Retinal pigment epithelial cell (primary cell): ENCODE measurements around the gene CCDC40.
A peak's percentile ranks its signal among the peaks of the same experiment; 100 is the strongest.

Source experiments
- DNase-seq: peaks from one replicate; pipeline ENCODE4 v3.0.0-alpha.2; 2010; ENCODE audit warnings: low read depth
- H3K4me3 ChIP-seq: 2 replicates; pipeline ENCODE4 v1.5.1; 2011; ENCODE audit warnings: mild to moderate bottlenecking, low read length, control low read depth, moderate library complexity
- TF ChIP-seq, protein P1 (sequence below): conservative IDR thresholded peaks from 2 replicates; pipeline ENCODE4 v1.5.1; 2011; ENCODE audit warnings: low read depth, low read length, control low read depth, inconsistent platforms

CCDC40 gene

DNA sequence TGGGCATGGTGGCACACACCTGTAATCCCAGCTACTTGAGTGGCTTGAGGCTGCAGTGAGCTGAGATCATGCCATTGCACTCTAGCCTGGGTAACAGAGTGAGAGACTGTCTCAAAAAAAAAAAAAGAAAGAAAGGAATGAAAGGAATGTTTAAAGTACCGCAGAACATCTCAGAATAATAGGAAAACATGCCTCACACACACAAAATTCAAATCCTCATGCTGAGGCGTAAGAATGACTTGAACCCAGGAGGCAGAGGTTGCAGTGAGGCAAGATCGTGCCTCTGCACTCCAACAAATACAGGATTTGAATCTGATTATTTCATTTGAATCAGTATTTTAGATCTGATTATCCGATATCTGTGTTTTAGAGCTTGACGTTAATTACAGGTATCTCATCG lies 43.6 kb downstream of the CCDC40 start:
- TF ChIP-seq, protein P1, sequence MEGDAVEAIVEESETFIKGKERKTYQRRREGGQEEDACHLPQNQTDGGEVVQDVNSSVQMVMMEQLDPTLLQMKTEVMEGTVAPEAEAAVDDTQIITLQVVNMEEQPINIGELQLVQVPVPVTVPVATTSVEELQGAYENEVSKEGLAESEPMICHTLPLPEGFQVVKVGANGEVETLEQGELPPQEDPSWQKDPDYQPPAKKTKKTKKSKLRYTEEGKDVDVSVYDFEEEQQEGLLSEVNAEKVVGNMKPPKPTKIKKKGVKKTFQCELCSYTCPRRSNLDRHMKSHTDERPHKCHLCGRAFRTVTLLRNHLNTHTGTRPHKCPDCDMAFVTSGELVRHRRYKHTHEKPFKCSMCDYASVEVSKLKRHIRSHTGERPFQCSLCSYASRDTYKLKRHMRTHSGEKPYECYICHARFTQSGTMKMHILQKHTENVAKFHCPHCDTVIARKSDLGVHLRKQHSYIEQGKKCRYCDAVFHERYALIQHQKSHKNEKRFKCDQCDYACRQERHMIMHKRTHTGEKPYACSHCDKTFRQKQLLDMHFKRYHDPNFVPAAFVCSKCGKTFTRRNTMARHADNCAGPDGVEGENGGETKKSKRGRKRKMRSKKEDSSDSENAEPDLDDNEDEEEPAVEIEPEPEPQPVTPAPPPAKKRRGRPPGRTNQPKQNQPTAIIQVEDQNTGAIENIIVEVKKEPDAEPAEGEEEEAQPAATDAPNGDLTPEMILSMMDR = no peak
- no peak for DNase-seq
- H3K4me3 ChIP-seq = no peak overlapping the region

DNA sequence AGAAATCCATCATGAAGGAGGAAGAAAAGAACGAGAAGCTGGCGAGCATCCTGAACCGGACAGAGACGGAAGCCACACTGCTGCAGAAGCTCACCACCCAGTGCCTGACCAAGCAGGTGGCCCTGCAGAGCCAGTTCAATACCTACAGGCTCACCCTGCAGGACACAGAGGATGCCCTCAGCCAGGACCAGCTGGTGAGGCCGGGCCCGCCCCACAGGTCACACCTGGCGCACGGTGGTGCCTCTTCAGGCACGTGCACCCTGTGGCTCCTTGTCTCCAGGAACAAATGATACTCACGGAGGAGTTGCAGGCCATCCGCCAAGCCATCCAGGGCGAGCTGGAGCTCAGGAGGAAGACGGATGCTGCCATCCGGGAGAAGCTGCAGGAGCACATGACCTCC lies 45.2 kb downstream of the CCDC40 start:
- TF ChIP-seq, protein P1 = no peak
- no peak overlapping the region for H3K4me3 ChIP-seq
- DNase-seq = no peak

DNA sequence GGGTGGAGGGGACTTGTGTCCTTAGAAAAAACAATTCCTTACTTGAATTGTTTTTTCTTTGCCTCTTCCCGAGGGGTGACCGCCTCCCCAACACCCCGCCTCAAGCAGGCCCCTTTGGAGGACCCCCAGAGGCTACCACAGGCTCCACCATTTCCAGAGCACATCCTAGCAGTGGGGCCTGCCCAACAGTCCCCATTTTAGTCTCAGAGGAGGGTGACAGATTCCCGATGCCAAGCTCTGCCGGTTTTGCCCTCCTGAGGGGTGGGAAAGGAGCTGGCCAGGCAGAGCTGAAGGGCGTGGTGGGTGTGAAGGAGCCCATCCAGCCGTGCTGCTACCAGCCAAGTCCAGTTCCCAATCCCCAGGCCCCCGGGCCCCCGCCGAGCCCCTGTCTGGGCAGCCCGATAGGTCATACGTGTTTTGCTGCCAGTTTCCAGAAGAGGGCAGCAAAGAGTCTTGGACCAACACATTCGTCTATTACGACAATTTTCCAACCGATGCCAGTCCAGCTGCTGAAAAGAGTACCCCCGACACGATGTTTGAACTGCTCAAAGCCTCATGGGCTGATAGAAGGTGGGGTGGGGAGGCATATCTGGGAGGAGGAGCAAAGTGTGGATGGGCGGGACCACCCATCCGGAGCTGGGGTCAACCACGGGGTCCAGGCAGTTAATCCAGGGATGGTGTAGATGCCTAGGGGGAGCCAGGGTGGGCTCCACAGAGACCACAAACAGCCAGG lies 46.1 kb downstream of the CCDC40 start:
- no peak for DNase-seq
- H3K4me3 ChIP-seq = no peak overlapping the region

DNA sequence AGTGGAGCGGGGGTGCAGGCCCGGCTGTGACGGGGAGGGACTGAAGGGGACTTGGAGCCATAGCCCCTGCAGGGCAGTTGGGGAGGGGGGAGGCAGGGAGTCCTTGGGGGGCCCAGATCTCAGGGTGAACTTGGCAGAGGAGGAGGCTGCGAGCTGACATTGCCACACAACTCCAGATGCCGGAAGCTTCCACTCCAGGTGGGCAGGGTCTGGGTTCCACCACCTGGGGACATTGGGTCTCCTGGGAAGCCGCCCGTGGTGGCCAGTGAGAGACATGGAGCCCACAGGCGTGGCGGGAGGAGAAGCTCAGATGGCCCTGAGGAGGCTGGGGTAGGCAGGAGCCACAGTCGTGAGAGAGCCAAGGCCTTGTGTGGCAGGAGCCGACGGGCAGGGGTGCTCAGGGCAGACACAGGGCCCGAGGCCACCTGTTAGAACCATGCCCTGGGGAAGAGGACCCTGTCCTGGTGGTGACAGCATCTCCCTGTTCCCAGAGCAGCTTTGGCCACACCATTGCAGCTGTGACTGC lies 46.8 kb downstream of the CCDC40 start:
- H3K4me3 ChIP-seq = no peak overlapping the region
- TF ChIP-seq, protein P1 = no peak
- no peak for DNase-seq

More for the DNA sequence above, 46.1 kb downstream of the CCDC40 start:
- TF ChIP-seq, protein P1 = peak; percentile 77

DNA sequence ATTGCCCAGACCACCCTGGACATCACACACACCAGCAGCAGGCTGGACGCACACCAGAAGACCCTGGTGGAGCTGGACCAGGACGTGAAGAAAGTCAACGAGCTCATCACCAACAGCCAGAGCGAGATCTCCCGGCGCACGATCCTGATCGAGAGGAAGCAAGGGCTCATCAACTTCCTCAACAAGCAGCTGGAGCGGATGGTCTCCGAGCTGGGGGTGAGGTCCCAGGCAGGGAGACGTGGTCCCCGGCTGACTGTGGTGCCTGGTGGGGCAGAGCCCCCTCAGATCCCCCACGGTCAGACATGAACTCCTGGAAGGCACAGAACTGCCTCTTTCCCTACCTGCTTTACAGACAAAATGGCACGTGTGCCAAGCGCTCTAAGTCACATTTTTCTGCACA lies 48.3 kb downstream of the CCDC40 start:
- TF ChIP-seq, protein P1 = no peak
- no peak for DNase-seq
- H3K4me3 ChIP-seq = no peak overlapping the region

DNA sequence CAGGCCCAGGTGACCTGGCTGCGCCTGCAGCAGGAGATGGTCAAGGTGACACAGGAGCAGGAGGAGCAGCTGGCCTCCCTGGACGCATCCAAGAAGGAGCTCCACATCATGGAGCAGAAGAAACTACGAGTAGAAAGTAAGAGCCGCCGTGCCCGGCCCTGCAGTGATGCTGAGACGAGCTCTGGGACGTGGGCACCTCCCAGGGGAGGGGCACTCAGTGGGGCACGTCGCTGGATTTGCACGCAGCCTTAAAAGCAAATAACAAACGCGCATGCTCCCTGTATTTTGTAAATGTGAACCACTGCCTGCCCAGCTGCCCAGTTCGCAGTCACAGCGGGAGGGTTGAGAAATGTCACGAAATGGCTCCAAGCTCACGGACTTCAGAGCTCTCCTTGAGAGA lies 49.6 kb downstream of the CCDC40 start:
- no peak for DNase-seq
- H3K4me3 ChIP-seq = no peak overlapping the region
- TF ChIP-seq, protein P1 = no peak

DNA sequence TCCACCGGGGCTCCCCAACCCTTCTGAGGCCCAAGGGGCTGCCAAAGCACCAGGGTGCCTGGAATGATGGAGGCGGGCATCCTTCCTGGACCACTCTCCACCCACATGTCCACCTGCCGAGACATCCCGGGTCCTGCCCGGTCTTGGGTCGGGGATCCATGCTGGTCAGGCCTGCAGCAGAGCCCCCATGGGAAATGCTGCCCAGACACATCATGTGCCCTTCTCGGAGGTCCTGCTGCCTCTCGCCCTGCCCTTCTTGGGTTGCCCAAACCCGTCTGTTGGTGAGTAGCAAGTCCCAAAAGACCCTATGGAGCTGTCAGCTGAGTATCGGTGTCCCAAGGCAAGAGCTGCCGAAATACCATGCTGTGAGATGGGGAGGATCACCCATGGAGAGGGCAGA lies 50.2 kb downstream of the CCDC40 start:
- no peak for DNase-seq
- H3K4me3 ChIP-seq = no peak overlapping the region
- TF ChIP-seq, protein P1 = no peak
